ENCODE data around the gene PBX3.

Gene PBX3

DNA sequence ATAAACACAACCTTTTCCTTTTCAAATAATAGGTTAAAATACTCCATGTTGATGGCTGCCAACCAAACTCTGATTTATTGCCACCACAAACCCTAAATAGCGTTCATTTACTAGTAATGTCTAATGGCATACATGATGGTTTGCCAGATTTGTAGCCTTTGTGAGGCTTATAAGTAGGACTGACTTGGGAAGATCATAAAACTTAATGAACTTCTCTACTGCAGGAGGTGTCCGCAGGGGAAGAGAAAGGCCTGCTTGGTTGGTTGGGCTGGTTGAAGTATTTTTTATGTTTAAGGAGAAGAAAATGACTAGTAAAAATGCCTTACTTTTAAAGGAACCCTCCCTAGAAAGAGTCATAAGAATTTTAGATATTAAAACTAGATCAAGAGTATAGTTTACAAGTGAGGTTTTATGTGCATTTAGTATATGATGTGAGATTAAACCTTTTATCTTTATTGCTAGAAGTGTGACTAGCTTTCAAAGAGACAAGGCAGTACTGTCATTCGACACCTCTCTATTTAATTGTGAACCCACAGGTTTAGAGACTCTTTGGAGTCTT lies 5.0 kb downstream of the PBX3 start:
- no peak for DNase-seq (ENCODE audit: low read depth)
- no peak overlapping the region for H3K4me3 ChIP-seq (ENCODE audit: low read depth, low read length)

GRCh38 chr9:125754096-125754495 lies 6.9 kb downstream of the PBX3 start:
- H3K4me3 ChIP-seq (ENCODE audit: low read depth, low read length), result no peak overlapping the region
- DNase-seq (ENCODE audit: low read depth), result no peak
- TF ChIP-seq CTCF (IDR thresholded peaks at IDR 0.05; ENCODE audit: insufficient read depth, low read depth, low read length, missing control alignments), result no peak

More for the DNA sequence above, 5.0 kb downstream of the PBX3 start:
- no peak for TF ChIP-seq CTCF (IDR thresholded peaks at IDR 0.05; ENCODE audit: insufficient read depth, low read depth, low read length, missing control alignments)

DNA sequence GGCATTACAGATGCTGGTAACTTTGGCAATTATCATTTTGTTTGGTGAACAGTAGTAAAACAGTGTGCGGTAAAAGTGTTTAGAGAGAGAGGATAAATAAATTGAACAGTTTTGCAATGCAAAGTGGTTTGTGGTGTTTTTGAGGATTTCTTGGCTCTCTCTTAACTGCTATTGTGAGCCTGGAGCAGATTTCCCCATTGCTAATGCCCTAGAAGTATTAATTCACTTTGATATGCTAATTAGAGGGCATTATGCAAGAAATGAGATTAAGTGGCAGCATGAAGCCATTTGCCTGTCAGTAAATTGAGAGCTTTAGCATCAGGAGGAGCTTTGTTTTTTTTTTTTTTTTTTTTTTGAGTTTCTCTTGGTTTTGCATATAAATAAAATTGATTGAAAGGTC lies 8.2 kb downstream of the PBX3 start:
- no peak for DNase-seq (ENCODE audit: low read depth)

DNA sequence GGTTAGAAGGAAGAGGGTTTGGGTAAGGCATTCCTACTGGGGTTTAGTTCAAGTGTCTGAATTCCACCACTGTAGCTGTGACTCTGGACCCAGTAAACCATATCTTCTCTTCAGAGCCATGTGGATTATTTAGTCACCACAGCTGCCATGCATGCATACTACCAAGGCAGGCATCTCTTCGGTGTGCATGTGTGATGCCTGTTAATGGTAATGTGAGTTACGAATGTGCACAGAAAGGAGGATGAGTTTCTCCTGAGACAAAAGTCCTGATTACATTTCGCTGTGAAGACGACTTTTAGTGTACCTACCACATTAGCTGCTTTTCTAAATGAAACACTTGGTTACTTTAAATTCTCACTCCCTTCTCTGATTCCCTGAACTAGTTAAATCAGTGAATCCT lies 9.3 kb downstream of the PBX3 start:
- no peak for DNase-seq (ENCODE audit: low read depth)
- H3K4me3 ChIP-seq (ENCODE audit: low read depth, low read length), result no peak overlapping the region
- no peak for TF ChIP-seq CTCF (IDR thresholded peaks at IDR 0.05; ENCODE audit: insufficient read depth, low read depth, low read length, missing control alignments)

More for the DNA sequence above, 8.2 kb downstream of the PBX3 start:
- no peak overlapping the region for H3K4me3 ChIP-seq (ENCODE audit: low read depth, low read length)
- no peak for TF ChIP-seq CTCF (IDR thresholded peaks at IDR 0.05; ENCODE audit: insufficient read depth, low read depth, low read length, missing control alignments)

DNA sequence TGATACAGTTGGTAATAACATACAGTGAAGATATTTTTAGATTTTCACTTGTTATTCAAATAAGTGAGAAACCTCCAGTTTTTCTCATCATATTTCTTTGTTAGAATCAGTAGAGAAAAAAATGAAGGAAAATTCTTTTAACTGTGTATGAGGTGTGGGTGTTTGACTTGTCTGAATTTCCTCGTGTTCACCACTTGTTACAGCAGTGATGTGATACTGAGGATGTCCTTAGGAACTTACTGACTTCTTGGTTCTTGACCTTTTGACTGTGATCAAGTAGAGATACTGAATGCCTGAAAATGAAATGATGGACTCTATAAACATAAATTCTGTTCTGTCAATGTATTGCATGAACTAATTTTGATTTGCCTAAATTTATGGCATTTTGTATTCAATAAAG lies 10.7 kb downstream of the PBX3 start:
- no peak for TF ChIP-seq CTCF (IDR thresholded peaks at IDR 0.05; ENCODE audit: insufficient read depth, low read depth, low read length, missing control alignments)
- H3K4me3 ChIP-seq (ENCODE audit: low read depth, low read length), result no peak overlapping the region
- no peak for DNase-seq (ENCODE audit: low read depth)

- no peak overlapping the region; the same call in 1 of the 2 replicates for H3K4me3 ChIP-seq (ENCODE audit: low read depth, low read length)
- DNase-seq (ENCODE audit: low read depth), result no peak
- no peak for TF ChIP-seq CTCF (IDR thresholded peaks at IDR 0.05; ENCODE audit: insufficient read depth, low read depth, low read length, missing control alignments)
Measured at GRCh38 chr9:125758986-125759763, 12.0 kb downstream of the PBX3 start.
